Large intestine (tissue), 3 donors: ENCODE data around the gene ZC3H15. TPM values are rescaled to one million over a fixed set of nuclear protein-coding genes. Genes with fewer than 3 reads are reported as not detected.
"Not testable (repeated sequence)": the region's sequence is repeated elsewhere in the genome, so short reads cannot be mapped to it uniquely, and the experiment has no call there.

Experiments
- DNase-seq, 2 donors: peaks; one replicate each; pipeline versions ENCODE4 v3.0.0 to v3.0.0-alpha.2; 2013
- H3K27ac ChIP-seq: one replicate; pipeline ENCODE4 v1.5.1; 2013; ENCODE audit warnings: low read length
- H3K27me3 ChIP-seq: 2 replicates; pipeline ENCODE4 v1.6.1; 2013; ENCODE audit warnings: low read length; ENCODE audit not compliant: control insufficient read depth, insufficient read depth
- H3K36me3 ChIP-seq: 2 replicates; pipeline ENCODE4 v1.6.1; 2013; ENCODE audit warnings: low read length; ENCODE audit not compliant: control insufficient read depth, insufficient read depth
- H3K4me1 ChIP-seq: one replicate; pipeline ENCODE4 v1.6.1; 2013; ENCODE audit warnings: low read length; ENCODE audit not compliant: control insufficient read depth, insufficient read depth
- H3K4me3 ChIP-seq: one replicate; pipeline ENCODE4 v1.5.1; 2013; ENCODE audit warnings: low read length
- H3K9me3 ChIP-seq: one replicate; pipeline ENCODE4 v1.6.1; 2013; ENCODE audit warnings: mild to moderate bottlenecking, low read depth, low read length, moderate library complexity; ENCODE audit not compliant: control insufficient read depth
- WGBS: methylation state at CpG from one replicate; pipeline ENCODE4 v1.1.5; 2013; ENCODE audit warnings: low lambda C conversion rate; ENCODE audit not compliant: insufficient coverage; 5-methylcytosine and 5-hydroxymethylcytosine counted together
- polyA plus RNA-seq: library from polyadenylated mRNA; unstranded; fragments of 120-200 nt; gene quantifications from one replicate; pipeline ENCODE4 v1.2.1, GENCODE V29; 2013

Gene ZC3H15
- polyA plus RNA-seq, 1 donor: 87.7 TPM

DNA sequence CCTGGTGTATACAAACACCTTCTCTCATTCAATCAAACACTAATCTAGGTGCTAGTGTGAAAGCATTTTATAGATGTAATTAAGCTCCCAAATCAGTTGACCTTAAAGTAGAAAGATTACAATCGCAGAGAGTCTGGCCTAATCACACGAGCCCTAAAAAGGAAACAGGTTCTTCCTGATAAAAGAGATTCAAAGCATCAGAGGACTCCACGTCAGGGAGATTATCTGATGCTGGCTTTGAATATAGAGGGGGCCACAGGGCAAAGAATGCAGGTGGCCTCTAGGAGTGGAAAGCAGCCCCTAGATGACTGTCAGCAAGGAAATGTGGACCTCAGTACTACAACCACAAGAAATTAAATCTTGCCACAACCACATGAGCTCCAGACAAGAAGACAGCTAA lies 28.2 kb upstream of the ZC3H15 start:
- Histone ChIP-seq H3K9me3 (no peaks in the 10 kb centered on the region), H3K4me3 (no peak overlapping the region), H3K27ac (no peak overlapping the region), H3K4me1 (peaks cover 5% of the 10 kb centered on the region), H3K36me3 (peaks cover 6% of the 10 kb centered on the region), H3K27me3 (no peaks in the 10 kb centered on the region)
- DNase-seq: no peak
- WGBS: 60% methylated on average over 2 of the region's 3 CpGs

GRCh38 chr2:186459009-186459408 lies 27.1 kb upstream of the ZC3H15 start:
- H3K36me3 ChIP-seq: peaks cover 6% of the 10 kb centered on the region

GRCh38 chr2:186460465-186460864 lies 25.6 kb upstream of the ZC3H15 start:
- no CpG with 5 or more reads among the region's 1 CpG for WGBS
- H3K27ac ChIP-seq: no peak overlapping the region
- peak; percentile 21 to 37 for DNase-seq

More at GRCh38 chr2:186459009-186459408, 27.1 kb upstream of the ZC3H15 start:
- Histone ChIP-seq H3K9me3 (no peaks in the 10 kb centered on the region), H3K4me3 (no peak overlapping the region), H3K4me1 (peaks cover 5% of the 10 kb centered on the region), H3K27ac (no peak overlapping the region), H3K27me3 (no peaks in the 10 kb centered on the region)
- no peak for DNase-seq
- WGBS: 90% methylated on average over 2 of the region's 2 CpGs

GRCh38 chr2:186466743-186467142 lies 19.3 kb upstream of the ZC3H15 start:
- no peak for DNase-seq

More at GRCh38 chr2:186460465-186460864, 25.6 kb upstream of the ZC3H15 start:
- no peaks in the 10 kb centered on the region for H3K27me3 ChIP-seq
- no peaks in the 10 kb centered on the region for H3K9me3 ChIP-seq
- peaks cover 5% of the 10 kb centered on the region for H3K4me1 ChIP-seq
- H3K4me3 ChIP-seq: no peak overlapping the region
- peaks cover 6% of the 10 kb centered on the region for H3K36me3 ChIP-seq

GRCh38 chr2:186467421-186467820 lies 18.6 kb upstream of the ZC3H15 start:
- WGBS: no CpG with 5 or more reads among the region's 2 CpGs

More at GRCh38 chr2:186466743-186467142, 19.3 kb upstream of the ZC3H15 start:
- Histone ChIP-seq H3K27me3 (no peaks in the 10 kb centered on the region), H3K4me3 (no peak overlapping the region), H3K4me1 (no peaks in the 10 kb centered on the region), H3K36me3 (no peaks in the 10 kb centered on the region), H3K9me3 (peaks cover 6% of the 10 kb centered on the region), H3K27ac (no peak overlapping the region)

GRCh38 chr2:186472722-186473493 lies 13.2 kb upstream of the ZC3H15 start:
- H3K4me3 ChIP-seq, H3K27ac ChIP-seq, H3K36me3 ChIP-seq, H3K27me3 ChIP-seq, H3K4me1 ChIP-seq, DNase-seq: not testable (repeated sequence)
- no CpG with 5 or more reads among the region's 49 CpGs for WGBS
- H3K9me3 ChIP-seq: peaks cover 11% of the 10 kb centered on the region

More at GRCh38 chr2:186467421-186467820, 18.6 kb upstream of the ZC3H15 start:
- no peaks in the 10 kb centered on the region for H3K4me1 ChIP-seq
- H3K27me3 ChIP-seq: no peaks in the 10 kb centered on the region
- H3K9me3 ChIP-seq: peaks cover 12% of the 10 kb centered on the region
- H3K27ac ChIP-seq: no peak overlapping the region
- DNase-seq: no peak
- no peak overlapping the region for H3K4me3 ChIP-seq
- H3K36me3 ChIP-seq: no peaks in the 10 kb centered on the region

DNA sequence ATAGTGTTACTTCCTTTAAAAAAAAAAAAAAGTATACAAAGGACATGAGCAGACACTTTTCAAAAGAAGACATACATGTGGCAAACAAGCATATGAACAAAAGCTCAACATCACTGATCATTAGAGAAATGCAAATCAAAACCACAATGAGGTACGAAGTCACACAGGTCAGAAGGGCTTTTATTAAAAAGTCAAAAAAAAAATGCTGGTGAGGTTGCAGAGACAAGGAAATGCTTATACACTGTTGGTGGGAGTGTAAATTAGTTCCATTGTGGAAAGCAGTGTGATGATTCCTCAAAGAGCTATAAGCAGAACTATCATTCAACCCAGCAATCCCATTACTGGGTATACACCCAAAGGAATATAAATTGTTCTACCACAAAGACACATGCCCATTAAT lies 11.8 kb upstream of the ZC3H15 start:
- no CpG with 5 or more reads among the region's 1 CpG for whole genome bisulfite sequencing
- not testable (repeated sequence) for DNase-seq, H3K36me3 ChIP-seq, H3K4me3 ChIP-seq, H3K27me3 ChIP-seq, H3K27ac ChIP-seq, H3K4me1 ChIP-seq
- H3K9me3 ChIP-seq: peaks cover 11% of the 10 kb centered on the region

- Histone ChIP-seq H3K9me3 (peaks cover 2% of the 10 kb centered on the region), H3K27ac (no peak overlapping the region), H3K4me3 (no peak overlapping the region), H3K36me3 (no peaks in the 10 kb centered on the region), H3K27me3 (no peaks in the 10 kb centered on the region), H3K4me1 (peaks cover 2% of the 10 kb centered on the region)
- WGBS: 100% methylated on average over 2 of the region's 3 CpGs
- DNase-seq: no peak
Measured at GRCh38 chr2:186477790-186478189, 8.3 kb upstream of the ZC3H15 start.

DNA sequence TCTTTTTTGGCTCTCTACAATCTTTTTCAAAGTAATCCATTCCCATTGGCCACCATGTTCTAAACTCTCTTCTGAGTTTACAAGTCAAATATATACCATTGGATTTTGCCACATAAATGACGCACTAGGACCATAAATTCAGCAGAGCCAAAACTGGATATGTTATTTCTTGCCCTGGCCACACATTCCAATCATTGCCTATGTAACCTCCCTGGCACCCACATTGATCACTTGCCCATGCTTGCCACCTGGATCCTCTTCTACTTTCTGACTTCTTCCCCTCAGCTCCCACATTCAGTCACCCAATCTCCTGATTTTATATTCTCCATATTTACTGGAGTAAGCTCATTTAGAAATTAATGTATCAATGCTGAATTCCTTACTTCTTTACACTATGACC lies 5.1 kb upstream of the ZC3H15 start:
- H3K4me1 ChIP-seq: peaks cover 7% of the 10 kb centered on the region
- no peaks in the 10 kb centered on the region for H3K9me3 ChIP-seq
- no peaks in the 10 kb centered on the region for H3K27me3 ChIP-seq
- H3K27ac ChIP-seq: no peak overlapping the region
- H3K4me3 ChIP-seq: no peak overlapping the region
- no CpG with 5 or more reads among the region's 1 CpG for WGBS
- no peak for DNase-seq
- no peaks in the 10 kb centered on the region for H3K36me3 ChIP-seq

DNA sequence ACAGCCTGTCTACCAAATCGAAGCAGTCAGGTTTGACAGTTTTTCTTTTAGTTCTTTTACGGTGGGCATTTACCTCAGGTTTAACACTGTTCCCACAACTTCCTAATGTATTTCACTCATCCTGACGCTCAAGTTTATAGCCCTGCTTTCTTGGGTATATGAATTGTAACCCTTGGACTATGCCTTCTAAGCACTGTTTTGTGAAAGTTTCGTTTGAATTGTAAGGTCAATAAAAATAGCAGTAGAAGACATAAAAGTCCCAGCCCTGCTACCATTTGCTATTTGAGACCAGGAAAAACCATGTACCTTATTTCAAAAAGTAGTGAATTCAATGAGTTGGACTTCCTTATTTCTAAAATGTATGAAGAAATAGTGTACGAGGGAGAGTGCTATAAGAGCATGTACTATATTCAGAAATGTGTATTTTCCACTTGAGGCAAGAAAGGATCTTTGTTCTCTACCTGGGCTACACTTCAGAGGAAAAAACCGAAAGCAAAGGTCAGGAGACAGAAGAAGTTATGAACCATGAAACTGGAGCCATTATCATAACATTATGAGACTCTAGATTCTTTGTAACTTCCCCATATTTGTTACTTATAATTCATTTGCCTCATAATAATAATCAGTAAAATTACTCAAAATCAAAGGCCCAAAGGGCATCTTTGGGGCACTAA lies 1.9 kb upstream of the ZC3H15 start:
- DNase-seq: peak; percentile 65 to 93
- Histone ChIP-seq H3K4me3 (peak overlapping the region; percentile 89), H3K27me3 (no peaks in the 10 kb centered on the region), H3K36me3 (no peaks in the 10 kb centered on the region), H3K9me3 (no peaks in the 10 kb centered on the region), H3K27ac (peak overlapping the region; percentile 94), H3K4me1 (peaks cover 7% of the 10 kb centered on the region)
- WGBS: 4% methylated on average over 4 of the region's 6 CpGs
